GM23338 (cell line): ENCODE results near the gene A2ML1. TPM values are rescaled to one million over a fixed set of nuclear protein-coding genes. Genes with fewer than 3 reads are reported as not detected.
"Not testable (repeated sequence)": the region's sequence is repeated elsewhere in the genome, so short reads cannot be mapped to it uniquely, and the experiment has no call there.

Experiments used
- ATAC-seq: fragments of 200-7000 bp; cut with Tn5 transposase; 3 replicates; pipeline ENCODE4 v1.9.1; 2020
- DNase-seq: peaks from one replicate; pipeline ENCODE4 v3.0.0-alpha.2; 2015; ENCODE audit warnings: low spot score
- H2AFZ ChIP-seq: fragments of 200-600 bp; sonication (generic); 2 replicates; pipeline ENCODE4 v1.8.0; 2016; ENCODE audit warnings: antibody characterized with exemption, mild to moderate bottlenecking, moderate library complexity
- H3F3A ChIP-seq: fragments of 200-600 bp; sonication (generic); replicated peaks from 2 replicates; pipeline ENCODE4 v1.8.0; 2017; ENCODE audit warnings: antibody characterized with exemption, mixed run types, low read depth
- H3K27ac ChIP-seq: fragments of 200-600 bp; sonication (generic); 2 replicates; pipeline ENCODE4 v1.6.1; 2016; ENCODE audit warnings: low read depth
- H3K27me3 ChIP-seq: fragments of 200-600 bp; sonication (generic); 2 replicates; pipeline ENCODE4 v1.8.0; 2016; ENCODE audit warnings: mild to moderate bottlenecking, mixed run types, moderate library complexity; ENCODE audit not compliant: insufficient read depth
- H3K36me3 ChIP-seq: fragments of 200-600 bp; sonication (generic); 2 replicates; pipeline ENCODE4 v1.8.0; 2016; ENCODE audit warnings: mild to moderate bottlenecking; ENCODE audit not compliant: insufficient read depth
- H3K4me1 ChIP-seq: fragments of 200-600 bp; sonication (generic); 2 replicates; pipeline ENCODE4 v1.8.0; 2016; ENCODE audit warnings: mild to moderate bottlenecking, moderate library complexity; ENCODE audit not compliant: insufficient read depth
- H3K4me2 ChIP-seq: fragments of 200-600 bp; sonication (generic); 2 replicates; pipeline ENCODE4 v1.7.1; 2017; ENCODE audit warnings: mixed run types
- H3K4me3 ChIP-seq: fragments of 200-600 bp; sonication (generic); 2 replicates; pipeline ENCODE4 v1.6.1; 2016; ENCODE audit warnings: mixed run types
- H3K79me2 ChIP-seq: fragments of 200-600 bp; sonication (generic); replicated peaks from 2 replicates; pipeline ENCODE4 v1.8.0; 2017; ENCODE audit warnings: mild to moderate bottlenecking; ENCODE audit not compliant: insufficient read depth
- H3K9me2 ChIP-seq: fragments of 200-600 bp; sonication (generic); 2 replicates; pipeline ENCODE4 v1.8.0; 2017; ENCODE audit not compliant: insufficient read depth
- H4K20me1 ChIP-seq: fragments of 200-600 bp; sonication (generic); replicated peaks from 2 replicates; pipeline ENCODE4 v1.8.0; 2017; ENCODE audit warnings: mild to moderate bottlenecking; ENCODE audit not compliant: insufficient read depth
- H3K27ac Mint-ChIP-seq: 2 replicates; pipeline ENCODE4 v1.8.0; 2020; ENCODE audit warnings: inconsistent platforms, mild to moderate bottlenecking, moderate library complexity, mixed read lengths
- H3K27me3 Mint-ChIP-seq: 3 replicates; pipeline ENCODE4 v1.8.0; 2022; ENCODE audit warnings: low read depth, mild to moderate bottlenecking, moderate library complexity, mixed read lengths, inconsistent platforms; ENCODE audit not compliant: insufficient read depth, poor library complexity
- H3K36me3 Mint-ChIP-seq: 3 replicates; pipeline ENCODE4 v1.8.0; 2021; ENCODE audit warnings: low read depth, mild to moderate bottlenecking, inconsistent platforms, moderate library complexity, mixed read lengths
- H3K4me1 Mint-ChIP-seq: 3 replicates; pipeline ENCODE4 v1.8.0; 2020; ENCODE audit warnings: mild to moderate bottlenecking, inconsistent platforms, mixed read lengths
- H3K4me3 Mint-ChIP-seq: 3 replicates; pipeline ENCODE4 v1.8.0; 2021; ENCODE audit warnings: moderate library complexity, mild to moderate bottlenecking, inconsistent platforms, mixed read lengths
- H3K9me3 Mint-ChIP-seq: 3 replicates; pipeline ENCODE4 v1.8.0; 2020; ENCODE audit warnings: moderate library complexity, mild to moderate bottlenecking, inconsistent platforms, mixed read lengths
- CREB1 ChIP-seq: fragments of 250-450 bp; sonication (Bioruptor Pico); IDR thresholded peaks from 2 replicates; pipeline ENCODE4 v1.5.0; 2020; ENCODE audit warnings: low read depth, mild to moderate bottlenecking, moderate library complexity
- JUNB ChIP-seq: IDR thresholded peaks from one replicate; pipeline ENCODE4 v1.6.1; 2016; ENCODE audit warnings: antibody characterized with exemption; ENCODE audit not compliant: unreplicated experiment
- NANOG ChIP-seq: IDR thresholded peaks from 2 replicates; pipeline ENCODE4 v1.6.1; 2016; ENCODE audit warnings: antibody characterized with exemption, borderline replicate concordance
- POLR2AphosphoS5 ChIP-seq: IDR thresholded peaks from 2 replicates; pipeline ENCODE4 v1.6.1; 2016; ENCODE audit warnings: antibody characterized with exemption, low read depth
- ZNF331 ChIP-seq: fragments of 250-450 bp; sonication (Bioruptor Pico); IDR thresholded peaks from 2 replicates; pipeline ENCODE4 v1.5.0; 2020; ENCODE audit warnings: low read depth, mild to moderate bottlenecking, moderate library complexity
- ZNF462 ChIP-seq: fragments of 250-450 bp; sonication (Bioruptor Pico); IDR thresholded peaks from 2 replicates; pipeline ENCODE4 v1.5.0; 2020; ENCODE audit warnings: mild to moderate bottlenecking, moderate library complexity
- polyA plus RNA-seq: library from polyadenylated mRNA; unstranded; fragments of >200 nt; fragmentation: Nextera tagmentation; extraction: Ambion mirVana; gene quantifications from 2 replicates; pipeline ENCODE4 v1.2.1, GENCODE V29; 2016
- total RNA-seq: library from RNA; depleted of rRNA; stranded (reverse); fragments of >200 nt; shearing (Covaris generic); gene quantifications from 2 replicates; pipeline ENCODE4 v1.2.3, GENCODE V29; 2014

A2ML1 gene
- total and polyA plus RNA-seq, 2 experiments from 2014 or later, result 3.8 to 6.0 TPM

DNA sequence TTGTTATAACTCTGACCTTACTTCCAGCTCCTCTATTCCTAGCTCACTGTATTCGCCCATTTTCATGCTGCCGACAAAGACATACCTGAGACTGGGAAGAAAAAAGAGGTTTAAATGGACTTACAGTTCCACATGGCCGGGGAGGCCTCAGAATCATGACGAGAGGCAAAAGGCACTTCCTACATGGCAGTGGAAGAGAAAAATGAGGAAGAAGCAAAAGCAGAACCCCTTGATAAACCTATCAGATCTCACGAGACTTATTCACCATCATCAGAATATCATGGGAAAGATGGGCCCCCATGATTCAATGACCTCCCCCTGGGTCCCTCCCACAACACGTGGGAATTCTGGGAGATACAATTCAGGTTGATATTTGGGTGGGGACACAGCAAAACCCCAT lies 77.4 kb downstream of the A2ML1 start:
- Mint-ChIP-seq H3K27me3 (peaks cover 5% of the 10 kb centered on the region), H3K4me3 (no peak overlapping the region), H3K4me1 (peaks cover 10% of the 10 kb centered on the region; the same call in 2 of the 3 replicates), H3K27ac (no peak overlapping the region), H3K9me3 (peaks cover 50% of the 10 kb centered on the region), H3K36me3 (peaks cover 66% of the 10 kb centered on the region)
- 0 out of 2 replicates have a peak, but pooled peaks cover 5% of the 10 kb centered on the region for H3K4me1 ChIP-seq
- no peak for TF ChIP-seq POLR2AphosphoS5
- TF ChIP-seq JUNB, result no peak
- TF ChIP-seq CREB1 (CRISPR knock-in tag), result no peak
- DNase-seq (no peak), ATAC-seq (no peak)
- no peaks in the 10 kb centered on the region for H3F3A ChIP-seq
- no peaks in the 10 kb centered on the region for H4K20me1 ChIP-seq
- no peaks in the 10 kb centered on the region for H3K27me3 ChIP-seq
- no peak overlapping the region for H2AFZ ChIP-seq
- no peak overlapping the region for H3K4me2 ChIP-seq
- H3K36me3 ChIP-seq, result no peaks in the 10 kb centered on the region
- no peak overlapping the region for H3K4me3 ChIP-seq
- H3K79me2 ChIP-seq, result no peaks in the 10 kb centered on the region
- 0 out of 2 replicates have a peak overlapping the region, but pooled peaks have one; percentile 6 for H3K27ac ChIP-seq
- H3K9me2 ChIP-seq, result no peaks in the 10 kb centered on the region

GRCh38 chr12:8902703-8903102 lies 80.3 kb downstream of the A2ML1 start:
- H3K4me1 ChIP-seq, result peaks cover 24% of the 10 kb centered on the region
- not testable (repeated sequence) for H3K27me3 ChIP-seq, H3K27ac Mint-ChIP-seq, H3K27ac ChIP-seq, H4K20me1 ChIP-seq, H3K4me3 Mint-ChIP-seq, H3F3A ChIP-seq, H3K9me2 ChIP-seq, ATAC-seq, H3K27me3 Mint-ChIP-seq, H3K79me2 ChIP-seq, H3K36me3 ChIP-seq, DNase-seq, H3K4me2 ChIP-seq, H2AFZ ChIP-seq, H3K4me3 ChIP-seq
- Mint-ChIP-seq H3K36me3 (peaks cover 56% of the 10 kb centered on the region), H3K9me3 (peaks cover 40% of the 10 kb centered on the region), H3K4me1 (peaks cover 33% of the 10 kb centered on the region)

GRCh38 chr12:8903646-8904045 lies 81.2 kb downstream of the A2ML1 start:
- Mint-ChIP-seq H3K36me3 (peaks cover 55% of the 10 kb centered on the region), H3K27ac (peak overlapping the region; percentile 61; the same call in 1 of the 2 replicates), H3K27me3 (peaks cover 9% of the 10 kb centered on the region), H3K4me3 (no peak overlapping the region), H3K4me1 (peaks cover 34% of the 10 kb centered on the region), H3K9me3 (peaks cover 40% of the 10 kb centered on the region)
- Histone ChIP-seq H3F3A (no peaks in the 10 kb centered on the region), H3K9me2 (no peaks in the 10 kb centered on the region), H3K4me3 (no peak overlapping the region), H3K4me1 (peaks cover 24% of the 10 kb centered on the region), H3K27ac (peak overlapping the region; percentile 23; the same call in 1 of the 2 replicates), H3K36me3 (no peaks in the 10 kb centered on the region), H3K79me2 (no peaks in the 10 kb centered on the region), H3K27me3 (no peaks in the 10 kb centered on the region), H4K20me1 (no peaks in the 10 kb centered on the region), H2AFZ (no peak overlapping the region), H3K4me2 (no peak overlapping the region)
- no peak for ATAC-seq
- TF ChIP-seq CREB1 (CRISPR knock-in tag), result no peak
- no peak for DNase-seq

DNA sequence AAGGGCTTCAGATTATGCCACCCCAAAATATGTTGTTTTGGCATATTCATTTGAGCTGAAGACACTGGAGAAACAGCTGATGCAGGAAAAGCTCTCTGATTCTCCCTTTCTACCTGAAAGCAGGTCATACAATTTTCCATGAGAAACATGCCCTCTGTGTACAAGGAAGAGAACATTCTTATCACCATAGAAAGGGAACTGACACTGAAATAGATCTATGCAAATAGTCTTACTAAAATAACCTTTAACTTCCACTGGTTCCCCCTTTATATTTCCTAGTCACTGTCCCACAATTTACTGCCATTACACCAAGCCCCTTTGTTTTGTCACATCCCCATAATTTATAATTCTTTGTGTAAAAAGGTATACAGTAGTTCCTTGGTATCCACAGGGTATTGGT lies 82.2 kb downstream of the A2ML1 start:
- ATAC-seq (no peak), DNase-seq (no peak)
- Histone ChIP-seq H3K4me1 (peaks cover 24% of the 10 kb centered on the region), H2AFZ (no peak overlapping the region), H3K36me3 (no peaks in the 10 kb centered on the region), H4K20me1 (no peaks in the 10 kb centered on the region), H3K4me2 (no peak overlapping the region), H3F3A (no peaks in the 10 kb centered on the region), H3K27me3 (no peaks in the 10 kb centered on the region), H3K27ac (0 out of 2 replicates have a peak overlapping the region, but pooled peaks have one; percentile 41), H3K79me2 (no peaks in the 10 kb centered on the region), H3K4me3 (no peak overlapping the region), H3K9me2 (no peaks in the 10 kb centered on the region)
- H3K4me3 Mint-ChIP-seq, result no peak overlapping the region
- H3K27me3 Mint-ChIP-seq, result peaks cover 9% of the 10 kb centered on the region
- peaks cover 33% of the 10 kb centered on the region for H3K9me3 Mint-ChIP-seq
- H3K27ac Mint-ChIP-seq, result peak overlapping the region; percentile 82
- peaks cover 34% of the 10 kb centered on the region for H3K4me1 Mint-ChIP-seq
- H3K36me3 Mint-ChIP-seq, result peaks cover 45% of the 10 kb centered on the region
- no peak for TF ChIP-seq ZNF462 (CRISPR knock-in tag)
- no peak for TF ChIP-seq POLR2AphosphoS5
- TF ChIP-seq JUNB, result no peak
- TF ChIP-seq NANOG, result no peak
- no peak for TF ChIP-seq ZNF331 (CRISPR knock-in tag)
